GM20000 (cell line): ENCODE data around the gene ARMC3.

Source experiments
- DNase-seq: peaks from one replicate; pipeline ENCODE4 v3.0.0; 2012; ENCODE audit warnings: low spot score
- CTCF ChIP-seq: IDR thresholded peaks from 2 replicates; pipeline ENCODE4 v1.5.1; 2012; ENCODE audit warnings: mild to moderate bottlenecking, control low read depth; ENCODE audit errors: extremely low read depth, missing control alignments

ARMC3 gene

GRCh38 chr10:23047201-23048050, 119.6 kb downstream of the ARMC3 start:
- DNase-seq = no peak
- TF ChIP-seq CTCF = no peak

- TF ChIP-seq CTCF = no peak
- no peak for DNase-seq
Observed at GRCh38 chr10:23048191-23048590, 120.3 kb downstream of the ARMC3 start.

GRCh38 chr10:23051278-23051677, 123.4 kb downstream of the ARMC3 start:
- DNase-seq = no peak
- TF ChIP-seq CTCF = no peak

GRCh38 chr10:23051855-23052331, 124.0 kb downstream of the ARMC3 start:
- no peak for DNase-seq
- TF ChIP-seq CTCF = no peak

GRCh38 chr10:23053036-23053435, 125.2 kb downstream of the ARMC3 start:
- TF ChIP-seq CTCF = no peak
- DNase-seq = no peak

- no peak for DNase-seq
- no peak for TF ChIP-seq CTCF
Observed at GRCh38 chr10:23055424-23056185, 127.8 kb downstream of the ARMC3 start.

- DNase-seq = no peak
- no peak for TF ChIP-seq CTCF
Observed at GRCh38 chr10:23056186-23056579, 128.3 kb downstream of the ARMC3 start.
